Stimulated activated CD8-positive, alpha-beta memory T cell treated with anti-CD3 and anti-CD28 coated beads, Interleukin-12 subunit alpha, Interleukin-12 subunit beta, amount 100 ng/mL, for 1 hour (primary cell): ENCODE measurements around the gene UBE2R2.
"Not testable (repeated sequence)": the region's sequence is repeated elsewhere in the genome, so short reads cannot be mapped to it uniquely, and the experiment has no call there.

Experiments
- DNase-seq: peaks from one replicate; pipeline ENCODE4 v3.0.0-alpha.2; 2020; ENCODE audit warnings: low read depth

The UBE2R2 gene

DNA sequence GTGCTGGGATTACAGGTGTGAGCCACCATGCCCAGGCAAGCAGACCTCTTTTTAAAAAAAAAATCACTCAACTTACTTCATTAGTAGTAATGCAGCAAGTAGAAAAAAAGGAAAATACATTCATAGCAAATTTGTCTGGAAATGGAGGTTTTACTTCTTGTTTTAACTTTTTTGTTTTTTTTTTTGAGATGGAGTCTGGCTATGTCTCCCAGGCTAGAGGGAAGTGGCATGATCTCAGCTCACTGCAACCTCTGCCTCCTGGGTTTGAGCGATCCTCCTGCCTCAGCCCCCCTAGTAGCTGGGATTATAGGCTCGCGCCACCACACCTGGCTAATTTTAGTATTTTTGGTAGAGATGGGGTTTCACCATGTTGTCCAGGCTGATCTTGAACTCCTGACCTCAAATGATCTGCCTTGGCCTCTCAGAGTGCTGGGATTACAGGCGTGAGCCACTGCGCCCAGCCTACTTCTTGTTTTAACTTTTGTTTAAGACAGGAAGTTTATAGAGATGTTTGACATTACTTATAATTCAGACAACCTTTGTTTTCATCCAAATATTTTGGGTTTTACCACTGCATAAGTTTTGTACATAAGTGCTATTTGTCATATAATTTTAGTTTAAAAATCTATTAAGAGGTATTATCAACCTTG lies 26.5 kb downstream of the UBE2R2 start:
- no peak for DNase-seq

DNA sequence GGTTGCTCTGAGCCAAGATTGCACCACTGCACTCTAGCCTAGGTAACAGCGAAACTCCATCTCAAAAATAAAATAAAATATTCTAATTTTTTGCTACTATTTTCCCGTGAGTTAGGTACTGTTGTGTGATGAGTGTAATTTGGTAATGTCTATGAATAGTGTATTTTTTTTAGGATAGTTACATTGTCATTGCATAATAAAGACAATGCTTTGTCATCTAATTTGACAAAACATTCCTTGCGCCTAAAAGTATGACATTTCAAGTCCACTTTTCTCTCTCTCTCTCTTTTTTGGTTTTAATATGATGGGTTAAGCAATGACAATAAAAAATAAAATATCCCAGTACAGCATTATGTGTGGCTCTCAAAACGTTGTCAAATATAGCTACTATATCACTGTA lies 29.3 kb downstream of the UBE2R2 start:
- DNase-seq = no peak

DNA sequence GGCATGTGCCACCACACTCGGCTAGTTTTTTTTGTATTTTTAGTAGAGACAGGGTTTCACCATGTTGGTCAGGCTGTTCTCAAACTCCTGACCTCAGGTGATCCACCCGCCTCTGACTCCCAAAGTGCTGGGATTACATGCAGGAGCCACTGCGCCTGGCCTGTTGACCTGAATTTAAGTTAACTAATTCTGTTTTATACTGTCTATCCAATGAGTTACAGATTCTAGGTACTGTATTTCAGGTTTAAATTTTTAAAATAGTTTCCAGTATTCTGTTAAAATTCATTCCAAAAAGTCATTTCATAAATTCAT lies 30.9 kb downstream of the UBE2R2 start:
- DNase-seq = not testable (repeated sequence)

DNA sequence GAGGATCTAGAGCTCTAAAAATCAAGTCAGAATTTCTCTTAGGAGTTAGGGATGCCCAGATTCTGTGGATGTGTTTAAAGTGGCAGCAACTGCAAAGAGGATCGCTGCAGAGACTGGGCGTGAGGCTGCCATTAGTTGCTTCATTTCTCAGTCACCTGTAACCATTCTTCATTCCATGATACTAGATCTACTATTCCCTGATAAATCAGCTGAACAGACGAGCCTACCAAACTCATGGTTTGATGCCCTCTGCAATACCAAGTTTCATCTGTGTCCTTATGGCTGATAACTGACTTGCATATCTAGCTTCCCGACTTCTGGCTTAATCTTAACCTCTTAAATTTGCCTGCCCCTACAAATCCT lies 33.3 kb downstream of the UBE2R2 start:
- no peak for DNase-seq

DNA sequence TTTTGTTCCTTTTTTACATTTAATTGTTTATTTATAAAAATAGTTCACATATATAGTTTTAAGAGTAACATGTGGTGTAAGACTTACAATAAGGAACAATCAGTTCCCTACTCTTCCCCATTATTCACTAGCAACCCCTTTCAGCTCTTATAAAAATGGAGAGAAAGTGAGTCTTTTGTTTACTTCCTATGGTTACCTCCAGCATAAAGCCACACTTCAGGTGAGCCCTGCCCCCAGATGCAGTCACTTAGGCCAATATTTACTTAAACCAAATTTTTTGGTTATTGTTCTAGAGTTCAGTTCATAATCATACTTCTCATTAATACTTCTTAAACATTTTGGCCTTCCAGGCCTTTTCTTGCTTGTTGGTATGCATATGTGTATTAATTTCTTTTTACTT lies 33.7 kb downstream of the UBE2R2 start:
- DNase-seq = no peak

DNA sequence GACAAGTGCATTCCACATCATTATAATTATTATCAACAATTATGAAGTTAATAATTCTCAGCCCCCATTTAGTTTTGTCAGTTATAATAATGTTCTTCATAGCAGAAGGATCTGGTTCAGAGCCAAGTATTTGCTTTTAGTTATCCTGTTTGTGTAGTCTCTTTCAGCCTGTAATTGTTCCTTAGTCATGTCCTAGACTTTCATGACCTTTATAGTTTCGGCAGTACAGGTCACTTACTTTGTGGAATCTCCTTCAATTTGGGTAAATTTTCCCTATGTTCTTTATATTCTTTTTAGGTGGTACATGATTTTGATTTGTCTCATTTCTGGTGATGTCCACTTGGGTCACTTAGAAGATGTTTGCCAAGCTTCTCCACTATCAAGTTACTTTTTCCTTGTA lies 34.3 kb downstream of the UBE2R2 start:
- no peak for DNase-seq

DNA sequence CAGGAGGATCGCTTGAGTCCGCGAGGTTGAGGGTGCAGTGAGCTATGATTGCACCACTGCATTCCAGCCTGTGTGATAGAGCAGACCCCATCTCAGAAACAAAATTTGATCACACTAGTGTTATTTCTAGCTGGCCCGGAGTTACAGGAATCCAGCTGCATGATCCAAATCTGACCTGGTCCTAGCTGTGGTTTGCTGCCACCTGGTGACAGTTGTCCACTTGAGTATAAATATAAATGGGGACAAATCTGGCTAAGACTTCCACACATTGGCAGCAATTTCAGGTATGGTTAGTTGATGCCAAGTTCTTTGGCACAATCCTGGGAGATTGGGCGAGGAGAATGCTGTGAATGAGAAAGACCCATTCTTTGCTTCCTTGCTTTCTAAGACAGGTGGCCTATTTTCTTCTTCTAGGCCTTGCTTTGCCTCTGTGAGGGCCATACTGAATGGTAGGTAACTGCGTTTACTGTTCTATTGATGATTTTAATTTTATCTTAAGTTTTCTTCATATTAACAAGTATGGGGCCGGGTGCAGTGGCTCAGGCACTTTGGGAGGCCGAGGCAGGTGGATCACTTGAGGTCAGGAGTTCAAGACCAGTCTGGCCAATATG lies 35.4 kb downstream of the UBE2R2 start:
- DNase-seq = peak; percentile 31

DNA sequence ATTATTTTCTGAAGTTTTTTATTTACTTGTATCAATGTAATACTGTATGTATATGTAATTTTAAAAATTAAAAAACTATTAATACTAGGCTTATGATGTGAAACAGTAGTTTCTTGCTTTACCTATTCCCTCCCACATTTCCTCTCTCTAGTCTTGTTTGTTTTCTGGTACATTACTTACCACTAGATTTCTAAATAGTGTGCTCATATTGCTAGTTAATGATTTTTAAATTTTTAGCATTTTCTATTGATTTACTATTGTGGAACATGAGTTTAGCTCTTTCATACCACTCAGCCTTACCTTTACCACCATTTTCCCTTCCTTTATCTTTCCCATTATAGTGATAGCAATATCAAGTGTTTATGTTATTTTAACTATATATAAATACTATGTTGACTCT lies 39.3 kb downstream of the UBE2R2 start:
- no peak for DNase-seq

DNA sequence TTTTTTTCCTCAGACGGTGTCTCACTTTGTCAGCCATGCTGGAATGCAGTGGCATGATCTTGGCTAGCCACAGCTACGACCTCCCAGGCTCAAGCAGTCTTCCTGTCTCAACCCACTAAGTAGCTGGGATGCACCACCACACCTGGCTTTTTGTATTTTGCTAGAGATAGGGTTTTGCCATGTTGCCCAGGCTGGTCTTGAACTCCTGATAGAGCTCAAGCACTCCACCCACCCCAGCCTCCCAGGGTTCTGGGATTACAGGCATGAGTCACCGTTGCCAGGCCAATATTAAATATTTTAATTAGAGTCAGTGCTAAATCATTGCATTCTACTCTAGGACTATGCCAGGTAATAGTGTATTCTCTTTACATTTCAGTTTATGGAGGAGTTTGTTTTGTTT lies 41.5 kb downstream of the UBE2R2 start:
- no peak for DNase-seq

DNA sequence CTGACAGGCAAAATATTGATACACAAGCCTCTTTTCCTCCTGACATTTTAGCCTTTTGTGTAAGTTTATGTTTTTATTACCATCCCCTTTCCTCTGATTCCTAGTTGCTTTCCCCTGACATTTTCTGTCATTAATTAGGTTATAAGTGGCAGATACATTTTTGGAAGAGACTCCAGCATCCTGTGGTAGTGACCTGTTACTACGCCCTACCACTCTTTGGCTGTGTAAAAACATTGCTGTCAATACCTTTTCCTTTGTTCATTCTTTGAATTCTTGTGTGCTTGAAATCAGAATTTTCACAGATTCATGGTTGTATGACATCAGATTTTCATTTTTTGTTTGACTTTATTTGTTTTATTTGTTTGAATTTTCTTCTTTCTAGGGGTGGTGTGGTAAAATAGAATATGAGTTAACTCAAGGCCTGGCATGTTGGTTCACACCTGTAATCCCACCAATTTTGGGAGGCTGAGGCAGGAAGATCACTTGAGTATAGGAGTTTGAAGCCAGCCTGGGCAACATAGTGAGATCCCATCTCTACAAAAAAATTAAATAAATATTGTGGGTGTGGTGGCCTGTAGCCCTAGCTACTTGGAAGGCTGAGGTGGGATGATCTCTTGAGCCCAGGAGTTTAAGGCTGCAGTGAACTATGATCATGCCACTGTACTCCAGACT lies 43.4 kb downstream of the UBE2R2 start:
- DNase-seq = no peak

DNA sequence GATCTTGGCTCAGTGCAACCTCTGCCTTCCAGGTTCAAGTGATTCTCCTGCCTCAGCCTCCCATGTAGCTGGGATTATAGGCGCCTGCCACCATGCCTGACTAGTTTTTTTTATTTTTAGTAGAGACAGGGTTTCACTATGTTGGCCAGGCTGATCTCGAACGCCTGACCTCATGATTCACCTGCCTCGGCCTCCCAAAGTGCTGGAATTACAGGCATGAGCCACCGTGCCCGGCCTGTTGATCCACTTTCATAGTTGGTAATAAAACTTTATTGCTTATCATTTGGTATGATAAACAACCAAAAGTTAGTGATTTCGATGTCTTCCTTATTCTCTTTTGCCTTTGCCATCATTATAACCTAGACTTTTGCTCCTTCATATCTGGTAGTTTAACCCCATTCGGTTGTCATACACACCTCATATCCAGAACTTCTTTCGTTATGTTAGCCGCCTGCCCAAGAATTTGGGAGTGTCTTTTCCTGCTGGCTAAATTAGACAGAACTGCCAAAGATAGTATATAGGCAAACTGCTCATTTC lies 45.0 kb downstream of the UBE2R2 start:
- DNase-seq = no peak

DNA sequence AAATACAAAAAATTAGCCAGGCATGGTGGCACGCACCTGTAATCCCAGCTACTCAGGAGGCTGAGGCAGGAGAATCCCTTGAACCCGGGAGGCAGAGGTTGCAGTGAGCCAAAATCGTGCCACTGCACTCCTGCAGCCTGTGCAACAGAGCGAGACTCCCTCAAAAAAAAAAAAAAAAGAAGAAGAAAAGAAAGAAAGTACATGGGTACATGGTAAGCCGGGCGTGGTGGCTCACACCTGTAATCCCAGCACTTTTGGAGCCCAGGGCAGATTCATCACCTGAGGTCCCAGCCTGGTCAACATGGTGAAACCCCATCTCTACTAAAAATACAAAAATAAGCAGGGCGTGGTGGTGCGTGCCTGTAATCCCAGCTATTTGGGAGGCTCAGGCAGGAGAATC lies 46.1 kb downstream of the UBE2R2 start:
- not testable (repeated sequence) for DNase-seq

DNA sequence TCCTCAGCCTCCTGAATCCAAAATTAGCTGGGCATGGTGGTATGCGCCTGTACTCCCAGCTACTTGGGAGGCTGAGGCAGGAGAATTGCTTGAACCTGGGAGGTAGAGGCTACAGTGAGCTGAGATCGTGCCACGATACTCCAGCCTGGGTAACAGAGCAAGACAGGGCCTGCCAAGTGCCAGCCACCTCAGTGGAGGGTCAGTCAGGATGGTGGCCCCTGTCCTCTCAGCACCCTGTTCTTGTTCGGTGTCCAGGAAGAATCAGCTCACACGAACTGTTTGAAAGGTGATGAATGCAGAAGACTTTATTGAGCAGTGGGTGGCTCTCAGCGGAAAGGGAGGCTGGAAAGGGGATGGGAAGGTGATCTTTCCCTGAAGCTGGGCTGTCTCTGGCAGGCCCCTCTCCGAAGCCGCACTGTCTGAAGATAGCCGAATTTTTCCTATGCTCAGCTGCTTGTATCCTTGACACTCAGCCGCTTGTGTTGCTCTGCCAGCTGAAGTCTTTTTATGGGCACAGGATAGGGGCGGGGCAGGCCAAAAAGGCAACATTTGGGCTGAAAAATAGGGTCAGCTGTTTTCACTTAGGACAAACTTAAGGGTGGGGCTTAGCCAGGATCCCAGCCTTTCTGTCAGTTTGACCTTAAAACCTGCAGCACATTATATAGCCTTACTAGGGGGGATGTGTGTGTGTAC lies 50.9 kb downstream of the UBE2R2 start:
- no peak for DNase-seq

DNA sequence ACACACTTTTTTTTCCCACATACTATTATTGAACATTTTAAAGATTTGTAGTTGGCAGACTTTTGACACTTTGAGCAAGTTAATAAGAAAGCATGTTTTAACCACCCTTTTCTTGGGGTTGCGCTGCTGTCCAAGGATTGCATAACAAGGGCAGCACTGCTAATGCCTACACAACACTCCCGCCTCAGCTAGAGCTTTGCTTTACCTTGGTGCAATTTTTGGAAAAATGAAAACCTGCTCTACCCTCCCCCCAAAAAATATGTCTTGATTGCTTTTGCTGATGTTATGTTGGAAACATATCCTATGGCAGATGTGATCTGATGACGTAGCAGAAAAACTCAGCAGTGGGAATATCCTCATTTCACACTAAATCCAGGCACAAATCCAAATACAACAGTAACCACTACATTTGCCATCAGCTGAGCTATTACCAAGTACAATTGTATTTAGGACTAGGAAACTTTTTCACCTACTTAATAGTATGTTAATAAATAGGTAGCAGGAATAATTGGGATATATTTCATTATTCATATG lies 51.5 kb downstream of the UBE2R2 start:
- DNase-seq = no peak

DNA sequence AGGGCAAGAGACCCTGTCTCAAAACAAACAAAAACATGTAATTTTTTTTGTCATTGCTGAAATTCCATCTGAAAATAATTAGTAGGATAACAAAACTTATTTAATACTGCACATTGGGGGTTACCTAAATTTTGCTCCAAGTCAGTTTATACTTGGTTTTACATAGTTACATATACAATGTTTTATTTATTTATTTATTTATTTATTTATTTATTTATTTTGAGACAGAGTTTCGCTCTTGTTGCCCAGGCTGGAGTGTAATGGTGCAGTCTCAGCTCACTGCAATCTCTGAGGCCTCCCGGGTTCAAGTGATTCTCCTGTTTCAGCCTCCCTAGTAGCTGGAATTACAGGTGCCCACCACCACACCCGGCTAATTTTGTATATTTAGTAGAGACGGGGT lies 52.3 kb downstream of the UBE2R2 start:
- not testable (repeated sequence) for DNase-seq

DNA sequence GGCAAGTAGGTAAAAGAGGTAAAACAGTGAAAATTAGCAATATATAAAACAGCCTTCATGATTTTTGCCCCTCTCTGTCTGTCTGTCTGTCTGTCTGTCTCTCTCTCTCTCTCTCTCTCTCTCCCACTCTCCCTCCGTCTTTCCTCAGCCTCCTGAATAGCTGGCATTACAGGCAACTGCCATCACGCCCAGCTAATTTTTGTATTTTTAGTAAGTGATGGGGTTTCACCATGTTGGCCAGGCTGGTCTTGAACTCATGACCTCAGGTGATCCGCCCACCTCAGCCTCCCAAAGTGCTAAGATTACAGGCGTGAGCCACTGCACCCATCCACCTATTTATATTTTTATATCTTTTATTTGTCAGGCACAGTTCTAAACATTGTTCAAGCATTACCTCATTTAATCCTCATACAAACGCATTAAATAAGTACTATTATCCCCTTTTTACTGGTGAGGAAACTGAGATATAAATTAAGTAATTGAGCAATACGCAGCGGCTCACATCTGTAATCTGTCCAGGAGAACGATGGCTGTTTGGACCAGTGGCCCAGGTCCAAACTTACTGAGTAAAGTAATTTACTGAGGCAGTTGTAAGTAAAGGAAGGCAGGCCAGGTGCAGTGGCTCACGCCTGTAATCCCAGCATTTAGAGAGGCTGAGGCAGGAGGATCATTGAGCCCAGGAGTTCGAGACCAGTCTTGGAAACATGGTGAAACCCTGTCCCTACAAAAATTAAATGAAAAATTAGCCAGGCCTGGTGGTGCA lies 60.9 kb downstream of the UBE2R2 start:
- DNase-seq = no peak

DNA sequence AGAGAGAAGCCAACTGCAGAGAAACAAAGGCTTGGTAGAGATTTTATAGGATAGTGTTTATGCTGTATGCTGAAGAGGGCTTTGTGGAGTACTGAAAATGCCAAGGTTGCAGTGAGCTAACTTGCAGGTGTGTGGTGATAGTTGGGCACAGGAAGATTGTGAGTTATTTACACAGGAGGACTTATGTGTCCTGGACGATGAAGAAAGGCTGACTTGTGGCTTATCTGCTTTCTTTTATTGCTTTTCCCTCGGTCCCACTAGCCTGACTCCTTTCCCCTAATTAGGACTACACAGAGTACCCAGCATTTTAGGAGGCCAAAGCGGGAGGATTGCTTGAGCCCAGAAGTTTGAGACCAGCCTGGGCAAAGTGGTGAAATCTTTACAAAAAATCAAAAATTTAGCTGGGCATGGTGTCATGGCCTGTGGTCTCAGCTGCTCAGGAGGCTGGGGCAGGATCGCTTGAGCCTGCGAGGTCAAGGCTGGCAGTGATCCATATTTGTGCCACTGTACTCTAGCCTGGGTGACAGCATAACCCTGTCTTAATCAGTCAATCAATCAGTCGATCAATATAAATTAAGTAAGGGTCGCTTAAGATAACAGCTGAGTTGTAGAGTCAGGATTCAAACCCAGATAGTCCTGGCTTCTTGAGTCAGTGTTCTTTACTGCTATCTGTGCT lies 61.9 kb downstream of the UBE2R2 start:
- no peak for DNase-seq

DNA sequence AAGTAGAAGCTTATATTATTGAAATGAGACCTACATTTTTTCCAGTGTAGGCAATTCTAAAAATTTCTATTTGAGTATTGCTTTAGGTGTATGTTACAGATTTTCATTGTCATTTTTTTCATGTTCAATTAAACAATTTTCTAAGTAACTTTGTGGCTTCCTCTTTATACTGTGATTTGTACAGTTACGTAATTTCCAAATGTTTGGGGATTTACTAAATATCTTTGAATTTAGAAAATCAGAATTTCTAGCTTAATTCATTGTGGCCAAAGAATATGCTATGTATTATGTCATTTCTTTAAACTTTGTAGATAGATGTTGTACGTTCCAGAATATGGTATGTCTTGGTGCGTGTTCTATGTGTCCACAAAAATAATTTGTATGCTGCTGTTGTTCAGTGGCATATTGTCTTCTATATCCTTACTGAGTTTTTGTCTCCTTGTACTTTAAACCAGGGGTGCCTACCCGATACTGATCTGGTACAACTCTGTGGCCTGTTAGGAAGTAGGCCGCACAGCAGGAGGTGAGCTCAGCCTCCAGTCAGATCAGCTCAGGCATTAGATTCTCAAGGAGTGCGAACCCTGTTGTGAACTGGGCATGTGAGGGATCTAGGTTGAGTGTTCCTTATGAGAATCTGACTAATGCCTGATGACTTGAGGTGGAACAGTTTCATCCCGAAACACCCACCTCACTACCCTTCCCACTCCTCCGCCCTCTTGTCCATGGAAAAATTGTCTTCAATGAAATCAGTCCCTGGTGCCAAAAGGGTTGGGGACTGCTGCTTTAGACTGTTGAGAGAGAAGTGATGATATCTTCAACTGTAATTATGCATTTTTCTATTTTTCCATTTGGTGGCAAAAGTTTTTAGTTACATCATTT lies 63.5 kb downstream of the UBE2R2 start:
- DNase-seq = no peak

DNA sequence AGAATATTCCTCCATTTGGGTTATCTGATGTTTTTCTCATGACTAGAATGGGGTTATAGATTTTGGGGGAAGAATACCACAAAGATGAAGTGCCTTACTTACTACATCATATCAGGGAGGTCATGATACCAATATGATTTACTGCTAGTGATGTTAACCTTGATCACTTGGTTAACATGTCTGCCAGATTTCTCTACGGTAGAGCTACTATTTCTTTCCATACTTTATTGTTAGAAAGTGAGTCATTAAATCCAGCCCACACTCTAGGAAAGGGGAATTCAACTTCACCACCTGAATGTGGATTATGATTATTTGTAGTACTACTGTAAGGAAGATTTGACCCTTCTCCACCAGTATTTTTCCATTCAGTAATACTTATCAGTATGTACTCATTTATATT lies 64.7 kb downstream of the UBE2R2 start:
- no peak for DNase-seq
